ENCODE data around the gene RPS24.
A peak's percentile ranks its signal among the peaks of the same experiment; 100 is the strongest.

Gene RPS24

GRCh38 chr10:78028438-78029268 is 5.0 kb upstream of the RPS24 start:
- DNase-seq (ENCODE audit: low read depth), result no peak

DNA sequence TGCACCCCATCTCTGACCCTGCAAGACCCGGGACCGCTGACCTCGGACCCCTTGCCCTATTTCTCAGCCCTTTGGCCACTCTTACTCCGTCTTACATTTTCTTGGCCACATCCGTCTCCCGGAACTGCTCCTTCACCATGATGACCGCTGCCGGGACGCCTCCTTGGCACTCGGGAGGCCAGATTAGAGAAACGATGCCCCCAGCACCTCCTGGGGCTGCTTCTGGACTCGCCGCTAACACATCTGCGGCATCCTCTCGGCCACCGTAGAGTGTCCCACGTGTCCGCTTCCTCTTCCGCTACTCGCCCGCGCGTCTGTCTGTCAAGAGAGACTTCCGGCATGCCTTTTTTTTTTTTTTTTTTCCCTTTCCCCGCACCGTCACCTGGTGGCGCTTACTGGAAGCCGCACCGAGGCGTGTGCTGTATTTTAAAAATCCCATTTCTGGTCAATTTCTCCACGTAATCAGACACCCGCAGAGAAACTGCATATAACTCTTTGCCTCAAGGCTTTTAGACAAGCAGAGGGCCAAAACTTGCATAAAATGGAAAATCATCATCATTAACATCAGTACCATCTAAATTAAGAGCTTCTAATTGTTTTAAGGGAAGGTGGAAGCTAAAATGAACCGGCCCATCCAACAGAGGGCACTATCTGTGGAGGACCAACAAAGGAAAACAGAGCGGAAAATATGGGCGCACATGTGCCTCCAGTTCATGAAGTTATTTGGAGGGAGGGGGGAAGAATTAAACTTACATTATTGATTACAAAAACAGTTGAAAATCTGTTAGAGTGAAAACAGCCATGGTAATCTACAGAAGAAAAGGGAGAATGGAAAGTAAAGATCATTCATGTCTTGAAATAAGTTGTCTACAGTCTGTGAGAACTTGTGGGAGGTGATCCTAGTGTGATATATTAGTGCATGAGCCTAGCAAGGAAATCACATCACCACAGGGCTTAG is 4.1 kb upstream of the RPS24 start, which contains the start of gene POLR3A:
POLR3A (minus strand) TSS at position 247 of the 958 bp plus-strand sequence; CDS start at position 139, 108 bp downstream.
- DNase-seq (ENCODE audit: low read depth), result peak; percentile 87

DNA sequence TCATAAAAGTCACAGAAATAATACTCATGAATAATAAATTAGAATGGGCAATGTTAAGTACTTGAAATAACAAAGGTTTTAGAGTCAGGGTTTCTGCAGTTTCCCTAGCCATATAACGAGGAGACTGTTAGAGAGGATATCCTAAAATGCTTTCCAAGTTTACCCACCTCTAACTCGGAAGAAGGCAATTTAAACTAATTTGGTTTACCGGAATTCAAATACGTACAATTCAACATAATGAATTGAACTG is 351 bp upstream of the RPS24 start:
- DNase-seq (ENCODE audit: low read depth), result no peak

DNA sequence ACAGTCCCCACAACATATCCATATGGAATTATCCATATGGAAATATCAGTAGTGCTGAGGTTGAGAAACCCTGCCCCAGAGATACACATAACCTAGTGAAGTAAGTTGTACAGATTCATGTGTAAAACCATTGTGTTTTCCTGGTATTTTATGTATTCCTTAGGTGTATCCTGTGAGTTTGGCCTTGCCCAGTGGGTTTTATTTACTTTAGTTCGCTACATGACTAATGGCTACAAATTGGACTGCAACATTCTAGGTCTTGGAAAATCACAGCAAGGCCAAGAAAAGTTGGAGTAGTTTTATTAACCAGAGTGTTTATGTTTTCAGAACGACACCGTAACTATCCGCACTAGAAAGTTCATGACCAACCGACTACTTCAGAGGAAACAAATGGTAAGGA is 1.4 kb downstream of the RPS24 start:
- no peak for DNase-seq (ENCODE audit: low read depth)

DNA sequence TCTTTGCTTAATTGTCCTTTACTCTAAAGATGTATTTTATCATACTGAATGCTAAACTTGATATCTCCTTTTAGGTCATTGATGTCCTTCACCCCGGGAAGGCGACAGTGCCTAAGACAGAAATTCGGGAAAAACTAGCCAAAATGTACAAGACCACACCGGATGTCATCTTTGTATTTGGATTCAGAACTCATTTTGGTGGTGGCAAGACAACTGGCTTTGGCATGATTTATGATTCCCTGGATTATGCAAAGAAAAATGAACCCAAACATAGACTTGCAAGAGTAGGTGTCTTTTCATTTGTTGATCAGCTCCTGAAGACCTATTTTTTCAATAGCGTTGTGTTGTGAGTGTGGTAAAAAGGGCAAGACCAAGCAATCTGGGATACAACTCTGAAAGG is 1.8 kb downstream of the RPS24 start:
- no peak for DNase-seq (ENCODE audit: low read depth)

GRCh38 chr10:78035933-78036583 is 2.4 kb downstream of the RPS24 start:
- no peak for DNase-seq (ENCODE audit: low read depth)

DNA sequence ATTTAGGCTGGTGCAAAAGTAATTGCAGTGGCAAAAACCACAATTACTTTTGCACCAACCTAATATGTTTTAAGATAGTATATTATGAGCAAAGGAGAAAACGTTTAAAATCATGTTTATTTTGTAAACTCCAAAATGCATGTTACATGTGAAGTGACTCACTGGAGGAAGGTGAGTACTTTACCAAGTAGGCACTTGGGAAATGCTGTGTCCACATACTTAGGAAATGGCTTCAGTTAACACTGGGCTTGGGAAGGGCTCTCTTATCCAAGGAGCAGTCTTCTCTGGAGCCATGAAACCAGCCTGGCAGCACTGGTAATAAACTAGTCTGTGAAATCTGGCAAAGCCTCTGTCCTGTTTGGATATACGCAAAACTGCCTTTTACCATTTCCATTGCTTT is 4.4 kb downstream of the RPS24 start:
- no peak for DNase-seq (ENCODE audit: low read depth)

DNA sequence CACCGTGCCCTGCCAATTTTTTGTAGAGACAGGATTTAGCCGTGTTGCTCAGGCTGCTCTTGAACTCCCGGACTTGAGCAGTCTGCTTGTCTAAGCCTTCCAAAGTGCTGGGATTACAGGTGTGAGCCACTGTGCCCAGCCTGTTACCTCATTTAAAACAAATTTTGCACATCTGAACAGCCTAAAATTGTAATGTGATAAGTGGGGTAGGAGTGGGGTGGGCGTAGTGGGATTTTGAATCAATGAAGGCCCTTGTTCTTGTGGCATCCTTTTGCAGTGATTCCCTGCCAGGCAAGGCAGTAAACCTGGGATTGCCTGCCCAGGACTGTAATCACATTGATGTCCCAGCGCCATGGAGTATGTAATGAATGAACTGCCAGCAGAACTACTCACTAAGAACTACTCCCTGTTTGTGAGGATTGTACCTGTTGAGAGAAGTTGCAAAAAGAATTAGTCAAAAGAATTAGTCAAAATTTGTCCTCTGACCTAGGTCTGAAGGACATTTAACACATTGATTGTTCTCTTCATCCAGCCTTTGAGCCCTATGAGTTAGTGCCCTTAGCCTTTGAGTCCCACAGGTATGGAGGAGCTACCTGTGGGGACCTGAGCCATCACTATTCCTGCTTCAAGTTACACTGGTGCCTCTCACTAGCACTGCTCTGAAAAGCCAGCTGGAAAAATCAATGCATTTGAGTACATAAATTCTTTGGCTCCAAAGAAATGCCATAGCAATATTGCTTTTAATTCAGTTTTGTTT is 5.3 kb downstream of the RPS24 start:
- DNase-seq (ENCODE audit: low read depth), result no peak

DNA sequence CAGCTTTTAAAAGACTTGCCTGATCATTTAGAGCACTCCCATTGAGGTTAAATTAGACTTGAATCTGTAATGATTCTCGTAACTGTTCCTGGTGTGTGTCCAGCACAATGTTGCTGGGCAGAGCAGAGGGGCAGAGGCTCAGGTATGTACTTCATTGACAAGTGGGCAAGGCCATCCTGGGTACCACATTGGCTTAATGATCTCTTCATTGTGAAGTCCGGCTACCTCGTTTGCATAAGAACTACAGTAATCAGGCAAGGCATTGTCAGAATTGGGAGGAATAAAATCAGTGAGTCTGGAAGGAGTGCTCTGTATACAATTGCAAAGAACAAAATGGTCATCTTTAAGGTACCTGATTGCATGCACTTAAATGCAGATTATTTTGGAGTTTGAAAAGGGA is 6.1 kb downstream of the RPS24 start:
- no peak for DNase-seq (ENCODE audit: low read depth)

GRCh38 chr10:78041170-78042057 is 7.8 kb downstream of the RPS24 start:
- no peak for DNase-seq (ENCODE audit: low read depth)

DNA sequence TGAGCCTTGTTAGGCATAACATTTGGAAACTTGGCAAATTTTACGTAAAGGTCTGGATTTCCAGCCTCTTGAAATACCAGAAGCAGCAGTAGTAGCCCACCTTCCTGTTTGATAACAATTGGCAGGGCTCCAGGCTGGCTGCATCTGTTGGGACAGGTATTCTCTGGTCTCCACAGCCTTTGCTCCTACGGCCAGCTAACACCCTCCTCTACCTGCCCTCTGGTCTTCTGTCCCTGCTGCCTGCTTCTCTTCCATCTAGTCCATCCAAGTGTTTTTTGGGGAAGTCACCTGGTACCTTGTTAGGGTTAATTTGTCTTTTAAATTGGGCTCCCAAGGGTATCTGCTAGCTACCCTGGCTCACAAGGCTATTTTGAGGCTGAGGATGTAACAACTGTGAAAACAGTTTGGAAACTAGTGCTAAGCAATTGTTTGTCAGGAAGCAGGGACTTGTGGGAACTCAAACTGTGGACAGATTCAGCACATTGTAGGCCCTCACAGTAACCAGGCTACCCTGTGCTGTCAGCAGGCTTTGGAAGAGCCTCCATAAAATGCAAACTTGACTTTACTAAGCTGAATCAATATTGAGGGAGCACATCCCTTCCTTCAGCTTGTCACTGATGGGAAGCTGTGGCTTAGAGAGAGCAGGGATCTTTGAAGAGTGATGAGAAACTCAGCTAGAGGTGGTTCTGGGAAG is 8.5 kb downstream of the RPS24 start:
- DNase-seq (ENCODE audit: low read depth), result no peak

GRCh38 chr10:78042752-78043104 is 9.1 kb downstream of the RPS24 start:
- no peak for DNase-seq (ENCODE audit: low read depth)

- no peak for DNase-seq (ENCODE audit: low read depth)
Observed at GRCh38 chr10:78044179-78044578, 10.5 kb downstream of the RPS24 start.

- DNase-seq (ENCODE audit: low read depth), result no peak
Observed at GRCh38 chr10:78044699-78045098, 11.0 kb downstream of the RPS24 start.

DNA sequence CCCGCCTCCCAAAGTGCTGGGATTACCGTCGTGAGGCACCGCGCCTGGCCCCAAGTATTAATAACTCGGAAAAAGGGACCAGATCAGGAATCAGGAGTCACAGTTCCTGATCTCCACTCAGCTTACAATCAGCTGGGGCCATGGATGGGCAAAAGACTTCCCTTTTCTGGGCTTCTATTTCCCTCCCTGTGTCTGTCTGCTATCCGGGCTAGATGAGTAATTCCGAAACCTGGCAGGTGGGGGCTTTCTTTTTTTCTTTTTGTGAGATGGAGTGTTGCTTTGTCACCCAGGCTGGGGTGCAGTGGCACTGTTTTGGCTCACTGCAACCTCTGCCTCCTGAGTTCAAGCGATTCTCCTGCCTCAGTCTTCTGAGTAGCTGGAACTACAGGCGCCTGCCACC is 11.6 kb downstream of the RPS24 start:
- DNase-seq (ENCODE audit: low read depth), result no peak

DNA sequence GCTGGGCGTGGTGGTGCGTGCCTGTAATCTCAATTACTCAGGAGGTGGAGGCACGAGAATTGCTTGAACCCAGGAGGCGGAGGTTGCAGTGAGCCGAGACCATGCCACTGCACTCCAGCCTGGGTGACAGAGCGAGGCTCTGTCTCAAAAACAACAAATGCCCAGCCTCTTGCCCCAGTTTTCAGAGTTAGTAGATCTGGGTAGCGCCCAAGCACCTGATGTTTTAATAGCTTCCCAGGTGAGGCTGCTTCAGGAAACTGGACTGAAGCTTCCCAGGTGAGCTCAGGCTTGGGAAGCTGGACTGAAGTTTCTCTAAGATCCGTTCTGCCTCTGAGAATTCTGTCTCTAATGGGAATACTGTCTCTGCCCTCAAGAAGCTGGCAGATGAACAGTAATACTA is 12.2 kb downstream of the RPS24 start:
- DNase-seq (ENCODE audit: low read depth), result no peak

DNA sequence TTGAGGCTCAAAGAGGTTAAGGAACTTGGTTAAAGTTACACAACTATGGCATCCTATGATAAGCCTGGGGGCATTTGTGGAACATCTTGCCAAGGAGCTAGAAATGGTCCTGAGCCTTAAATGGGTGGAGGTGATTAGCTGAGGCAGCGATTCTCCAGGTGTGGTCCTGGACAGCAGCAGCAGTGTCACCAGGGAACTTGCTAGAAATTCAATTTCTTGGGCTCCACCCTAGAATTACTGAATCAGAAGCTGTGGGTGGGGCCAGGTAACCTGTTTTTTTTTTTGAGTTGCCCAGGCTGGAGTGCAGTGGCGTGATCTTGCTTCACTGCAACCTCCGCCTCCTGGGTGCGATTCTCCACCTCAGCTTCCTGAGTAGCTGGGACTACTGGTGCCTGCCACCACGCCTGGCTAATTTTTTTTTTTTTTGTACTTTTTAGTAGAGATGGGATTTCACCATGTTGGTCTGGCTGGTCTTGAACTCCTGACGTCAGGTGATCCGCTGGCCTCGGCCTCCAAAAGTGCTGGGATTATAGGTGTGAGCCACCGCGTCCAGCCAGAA is 13.1 kb downstream of the RPS24 start:
- DNase-seq (ENCODE audit: low read depth), result no peak

GRCh38 chr10:78047314-78047891 is 13.7 kb downstream of the RPS24 start:
- no peak for DNase-seq (ENCODE audit: low read depth)

DNA sequence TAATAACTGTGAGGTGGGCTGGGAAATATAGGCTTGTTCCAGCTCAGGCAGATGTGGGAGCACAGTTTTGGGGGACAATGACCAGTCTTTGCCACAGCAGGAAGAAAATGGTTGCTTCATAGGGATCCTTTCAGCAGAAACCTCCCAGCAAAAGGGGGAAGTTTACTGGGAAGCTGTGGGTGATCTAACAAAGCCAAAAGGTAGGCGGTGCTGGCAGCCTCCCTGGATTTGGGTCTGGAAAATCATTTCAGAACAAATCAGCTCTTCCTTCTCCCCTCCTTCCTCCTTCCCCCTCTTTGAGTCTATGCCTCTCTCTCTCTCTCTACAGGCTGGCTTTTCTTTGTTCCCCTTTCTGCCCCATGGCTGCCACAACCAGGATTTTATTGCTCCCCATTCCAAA is 16.2 kb downstream of the RPS24 start:
- no peak for DNase-seq (ENCODE audit: low read depth)
